H1 (cell line): Measurements from ENCODE around the gene VWF. TPM values are rescaled to one million over a fixed set of nuclear protein-coding genes. Genes with fewer than 3 reads are reported as not detected.

Source experiments
- CTCF ChIA-PET: fragments of 300-600 bp; sonication (Branson Sonifier 250); formaldehyde crosslinking; loops from one replicate; lab custom pipeline; 2021; ENCODE audit not compliant: partially characterized antibody; lab: Charles Lee
- POLR2A ChIA-PET: fragments of 300-600 bp; sonication (Branson Sonifier 250); formaldehyde crosslinking; loops from one replicate; lab custom pipeline; 2021; ENCODE audit warnings: inconsistent platforms; ENCODE audit not compliant: partially characterized antibody; lab: Charles Lee
- DNase-seq, 2 experiments: peaks; one replicate each; pipeline versions ENCODE4 v3.0.0 to v3.0.0-alpha.2; 2010 to 2022; ENCODE audit warnings: low spot score in 2 of 2, low read depth in 1 of 2, mixed read lengths in 1 of 2
- FAIRE-seq: peaks from 2 replicates; lab custom pipeline; 2011; peaks lifted over from hg19 to GRCh38; lab: Jason Lieb, UNC
- H2AFZ ChIP-seq: 2 replicates; pipeline ENCODE4 v1.8.1; 2012; ENCODE audit warnings: low read length, inconsistent platforms
- H2AK5ac ChIP-seq: 2 replicates; pipeline ENCODE4 v1.6.1; 2013; ENCODE audit warnings: low read depth, low read length
- H2BK120ac ChIP-seq: replicated peaks from 2 replicates; pipeline ENCODE3; 2013; ENCODE audit warnings: low read depth, low read length, inconsistent platforms
- H2BK12ac ChIP-seq: 2 replicates; pipeline ENCODE4 v1.6.1; 2013; ENCODE audit warnings: low read depth, low read length
- H2BK15ac ChIP-seq: 2 replicates; pipeline ENCODE4 v1.6.1; 2013; ENCODE audit warnings: low read length
- H2BK20ac ChIP-seq: 2 replicates; pipeline ENCODE4 v1.6.1; 2013; ENCODE audit warnings: low read length
- H2BK5ac ChIP-seq: 2 replicates; pipeline ENCODE4 v1.6.1; 2013; ENCODE audit warnings: low read depth, low read length
- H3K14ac ChIP-seq: 2 replicates; pipeline ENCODE4 v1.6.1; 2013; ENCODE audit warnings: inconsistent platforms; ENCODE audit not compliant: insufficient read length
- H3K18ac ChIP-seq: 2 replicates; pipeline ENCODE4 v1.6.1; 2013; ENCODE audit warnings: low read length; ENCODE audit errors: extremely low read depth
- H3K23ac ChIP-seq: 2 replicates; pipeline ENCODE4 v1.6.1; 2013; ENCODE audit warnings: inconsistent platforms; ENCODE audit not compliant: insufficient read length
- H3K23me2 ChIP-seq: 2 replicates; pipeline ENCODE4 v1.6.1; 2013; ENCODE audit warnings: low read depth, low read length
- H3K27ac ChIP-seq: 2 replicates; pipeline ENCODE4 v1.6.1; 2011; ENCODE audit warnings: low read depth, low read length, inconsistent platforms
- H3K27me3 ChIP-seq, 4 experiments: replicated peaks in 1 of 4; 1 replicate in 1 of 4; 2 replicates in 3 of 4; pipeline versions ENCODE4 v1.6.1 to v1.8.1; 2011 to 2013; ENCODE audit warnings: low read length in 3 of 4, mild to moderate bottlenecking in 3 of 4, inconsistent platforms in 2 of 4, mixed read lengths in 2 of 4, moderate library complexity in 1 of 4; ENCODE audit not compliant: control insufficient read depth in 3 of 4, insufficient read depth in 3 of 4; ENCODE audit errors: extremely low read depth in 1 of 4
- H3K36me3 ChIP-seq, 4 experiments: 2 replicates each; pipeline versions ENCODE4 v1.6.1 to v1.8.1; 2011 to 2013; ENCODE audit warnings: mild to moderate bottlenecking in 4 of 4, low read length in 3 of 4, moderate library complexity in 2 of 4, control low read depth in 1 of 4, inconsistent platforms in 1 of 4; ENCODE audit not compliant: insufficient read depth in 4 of 4, control insufficient read depth in 2 of 4
- H3K4ac ChIP-seq: replicated peaks from 2 replicates; pipeline ENCODE3; 2013; ENCODE audit warnings: low read length, low read depth, mixed read lengths, inconsistent platforms; ENCODE audit not compliant: insufficient read length
- H3K4me1 ChIP-seq, 4 experiments: replicated peaks in 1 of 4; 1 replicate in 1 of 4; 2 replicates in 3 of 4; pipeline versions ENCODE4 v1.6.1 to v1.8.1; 2011 to 2013; ENCODE audit warnings: low read length in 3 of 4, inconsistent platforms in 2 of 4, mixed read lengths in 1 of 4; ENCODE audit not compliant: insufficient read depth in 4 of 4, control insufficient read depth in 3 of 4
- H3K4me2 ChIP-seq, 2 experiments: 2 replicates each; pipeline versions ENCODE4 v1.6.1 to v1.8.1; 2011 to 2013; ENCODE audit warnings: low read depth in 2 of 2, low read length in 2 of 2, control low read depth in 1 of 2, inconsistent platforms in 1 of 2, mild to moderate bottlenecking in 1 of 2; ENCODE audit not compliant: insufficient read depth in 1 of 2
- H3K4me3 ChIP-seq, 4 experiments: fragments of 200-600, 300-600 bp in 1 of 4; sonication (generic), shearing (Covaris generic), sonication (Bioruptor Twin) in 1 of 4; 2 replicates each; pipeline versions ENCODE4 v1.5.1 to v1.8.1; 2011 to 2016; ENCODE audit warnings: low read length in 4 of 4, low read depth in 3 of 4, control low read depth in 2 of 4, inconsistent platforms in 2 of 4, mild to moderate bottlenecking in 2 of 4, mixed read lengths in 1 of 4, moderate library complexity in 1 of 4; ENCODE audit not compliant: insufficient read depth in 2 of 4; ENCODE audit errors: extremely low read depth in 1 of 4
- H3K56ac ChIP-seq: replicated peaks from 2 replicates; pipeline ENCODE3; 2013; ENCODE audit warnings: low read depth, mild to moderate bottlenecking, mixed read lengths, low read length, inconsistent platforms; ENCODE audit not compliant: insufficient read length
- H3K79me1 ChIP-seq: 2 replicates; pipeline ENCODE4 v1.6.1; 2013; ENCODE audit warnings: low read depth, low read length, control low read depth
- H3K79me2 ChIP-seq, 2 experiments: 2 replicates each; pipeline versions ENCODE4 v1.6.1 to v1.8.1; 2012 to 2013; ENCODE audit warnings: low read length in 2 of 2, mild to moderate bottlenecking in 2 of 2, inconsistent platforms in 1 of 2; ENCODE audit not compliant: insufficient read depth in 2 of 2, control insufficient read depth in 1 of 2
- H3K9ac ChIP-seq, 4 experiments: replicated peaks in 1 of 4; 1 replicate in 1 of 4; 2 replicates in 3 of 4; pipeline versions ENCODE4 v1.6.1 to v1.8.1; 2011 to 2013; ENCODE audit warnings: low read depth in 3 of 4, low read length in 3 of 4, control low read depth in 2 of 4, mild to moderate bottlenecking in 2 of 4, moderate library complexity in 2 of 4, inconsistent platforms in 1 of 4; ENCODE audit errors: extremely low read depth in 1 of 4
- H3K9me3 ChIP-seq, 2 experiments: 2 replicates each; pipeline versions ENCODE4 v1.6.1 to v1.8.1; 2012 to 2013; ENCODE audit warnings: mild to moderate bottlenecking in 2 of 2, moderate library complexity in 2 of 2, control low read depth in 1 of 2, inconsistent platforms in 1 of 2, low read depth in 1 of 2, low read length in 1 of 2, mixed read lengths in 1 of 2; ENCODE audit not compliant: insufficient read depth in 2 of 2
- H4K20me1 ChIP-seq, 2 experiments: replicated peaks in 1 of 2; 2 replicates each; pipeline versions ENCODE3 to v1.8.1; 2011 to 2013; ENCODE audit warnings: inconsistent platforms in 2 of 2, low read length in 2 of 2, mild to moderate bottlenecking in 1 of 2; ENCODE audit not compliant: insufficient read depth in 2 of 2, control insufficient read depth in 1 of 2
- H4K5ac ChIP-seq: 2 replicates; pipeline ENCODE4 v1.6.1; 2013; ENCODE audit warnings: low read length, low read depth, mixed read lengths, inconsistent platforms; ENCODE audit not compliant: insufficient read length
- H4K8ac ChIP-seq: 2 replicates; pipeline ENCODE4 v1.8.0; 2013; ENCODE audit warnings: mild to moderate bottlenecking, moderate library complexity, low read length, inconsistent platforms; ENCODE audit not compliant: insufficient read depth; ENCODE audit errors: extremely low read depth
- H4K91ac ChIP-seq: replicated peaks from 2 replicates; pipeline ENCODE3; 2013; ENCODE audit warnings: low read length, mixed read lengths, inconsistent platforms; ENCODE audit not compliant: insufficient read length
- BCL11A ChIP-seq, 2 experiments: IDR thresholded peaks; one replicate each; pipeline ENCODE4 v1.6.1; 2011; ENCODE audit warnings: low read depth in 2 of 2, low read length in 2 of 2, mild to moderate bottlenecking in 2 of 2
- GABPA ChIP-seq: IDR thresholded peaks from 2 replicates; pipeline ENCODE4 v1.6.1; 2011; ENCODE audit warnings: mild to moderate bottlenecking, low read length, moderate library complexity, borderline replicate concordance; ENCODE audit not compliant: insufficient read depth
- RAD21 ChIP-seq, 2 experiments: IDR thresholded peaks in 1 of 2; conservative IDR thresholded peaks in 1 of 2; 2 replicates each; pipeline ENCODE4 v1.6.1; 2011; ENCODE audit warnings: low read depth in 2 of 2, low read length in 2 of 2, improper control_type of control experiment in 1 of 2, inconsistent platforms in 1 of 2, mild to moderate bottlenecking in 1 of 2, moderate library complexity in 1 of 2
- WGBS, 2 experiments: shearing (Covaris generic) in 1 of 2; methylation state at CpG; one replicate each; pipeline versions ENCODE4 v1.1.6 to v1.1.7; 2013 to 2015; ENCODE audit warnings: low lambda C conversion rate in 2 of 2, mixed read lengths in 2 of 2, inconsistent platforms in 1 of 2, low coverage in 1 of 2, missing lambda C conversion rate in 1 of 2; ENCODE audit not compliant: insufficient replicate concordance in 2 of 2, insufficient coverage in 1 of 2, insufficient read length in 1 of 2; ENCODE audit errors: extremely low coverage in 1 of 2, missing lambda C conversion rate in 1 of 2; 5-methylcytosine and 5-hydroxymethylcytosine counted together
- polyA plus RNA-seq, 7 experiments: library from polyadenylated mRNA; depleted of rRNA in 3 of 7; stranded (reverse) in 5 of 7; unstranded in 2 of 7; fragments of >200 nt in 5 of 7; fragments of 200-250 nt in 2 of 7; gene quantifications; 1 replicate in 5 of 7; 2 replicates in 1 of 7; 4 replicates in 1 of 7; pipeline versions ENCODE4 v1.2.1 to v1.2.3, GENCODE V29; 2011 to 2013; ENCODE audit warnings: missing spikeins in 2 of 7, mixed read lengths in 2 of 7
- total RNA-seq: library from RNA; stranded (reverse); fragmentation: NEBNext Ultra II Directional; extraction: Animal tissue kit (Norgen Biotek cat#: 25700); gene quantifications from 2 replicates; pipeline ENCODE4 v1.2.1, GENCODE V29; 2021

The VWF gene
- total and polyA plus RNA-seq, 2 of the 8 experiments (the other 6 are each of a cell fraction or from before 2014, with no cell fraction given), result 0.39 to 0.60 TPM

GRCh38 chr12:6033546-6033945, 90.9 kb downstream of the VWF start:
- no peak overlapping the region for H2AFZ ChIP-seq
- H3K79me1 ChIP-seq, result no peaks in the 10 kb centered on the region
- no peak overlapping the region for H2AK5ac ChIP-seq
- H4K20me1 ChIP-seq, result peaks cover 0 to 3% of the 10 kb centered on the region in 2 experiments
- no peak overlapping the region for H2BK120ac ChIP-seq
- no peak overlapping the region for H4K8ac ChIP-seq
- H3K27ac ChIP-seq, result no peak overlapping the region
- no peak overlapping the region for H2BK12ac ChIP-seq
- H4K91ac ChIP-seq, result no peak overlapping the region
- no peak overlapping the region for H3K4me3 ChIP-seq
- POLR2A ChIA-PET, result interaction anchor here (2.0 kb wide), 1 partner anchor 45 kb away, joined by 5 read pairs; no protein-coding TSS in a partner anchor
- H3K18ac ChIP-seq, result no peak overlapping the region; the same call in 1 of the 2 replicates
- peaks cover 4% of the 10 kb centered on the region; the same call in 1 of the 2 replicates for H3K23me2 ChIP-seq
- no peak overlapping the region for H3K23ac ChIP-seq
- no peak overlapping the region for H3K14ac ChIP-seq
- no peaks in the 10 kb centered on the region for H3K79me2 ChIP-seq
- H3K27me3 ChIP-seq, result no peaks in the 10 kb centered on the region
- TF ChIP-seq GABPA, result no peak
- TF ChIP-seq RAD21 (IDR thresholded peaks at IDR 0.05 in 1 of 2, conservative IDR thresholded peaks at IDR 0.05 in 1 of 2; ENCODE audit: low read depth in 2 of 2, low read length in 2 of 2), result no peak
- TF ChIP-seq BCL11A (IDR thresholded peaks at IDR 0.05; ENCODE audit: low read depth in 2 of 2, low read length in 2 of 2), result no peak
- H4K5ac ChIP-seq, result no peak overlapping the region
- CTCF ChIA-PET, result interaction anchor here (0.7 to 20.0 kb wide), 5 partner anchors 20 to 119 kb away, joined by 3 to 412 read pairs (median 4); no protein-coding TSS in a partner anchor
- H2BK20ac ChIP-seq, result no peak overlapping the region
- peaks cover 0 to 2% (median under 1%) of the 10 kb centered on the region in 4 experiments; a peak in 3 of 7 replicates for H3K4me1 ChIP-seq
- no peak overlapping the region for H3K4me2 ChIP-seq
- DNase-seq (no peak), FAIRE-seq (no peak)
- H2BK5ac ChIP-seq, result no peak overlapping the region
- H3K9me3 ChIP-seq, result no peaks in the 10 kb centered on the region
- H2BK15ac ChIP-seq, result no peak overlapping the region
- no peak overlapping the region for H3K4ac ChIP-seq
- no peak overlapping the region for H3K56ac ChIP-seq
- 88% methylated on average over 7 of the region's 8 CpGs; no CpG with 5 or more reads in 1 of the 2 experiments for WGBS, 2 experiments
- H3K36me3 ChIP-seq, result no peaks in the 10 kb centered on the region; a peak in 1 of 8 replicates
- H3K9ac ChIP-seq, result no peak overlapping the region
